Raji (cell line): ENCODE data around the gene BCL2.

Experiments
- POLR2A ChIP-seq: IDR thresholded peaks from 2 replicates; pipeline ENCODE4 v1.6.1; 2011; ENCODE audit warnings: low read depth, low read length, control low read depth; ENCODE audit not compliant: insufficient read depth

The BCL2 gene

GRCh38 chr18:63317556-63317946, 2.0 kb downstream of the BCL2 start:
- no peak for TF ChIP-seq POLR2A

GRCh38 chr18:63316612-63317555, 2.7 kb downstream of the BCL2 start:
- TF ChIP-seq POLR2A: no peak

- no peak for TF ChIP-seq POLR2A
These were observed 3.7 kb downstream of the BCL2 start for GRCh38 chr18:63315876-63316275.

- TF ChIP-seq POLR2A: no peak
These were observed 4.4 kb downstream of the BCL2 start for GRCh38 chr18:63315131-63315662.

GRCh38 chr18:63314062-63314790, 5.3 kb downstream of the BCL2 start:
- TF ChIP-seq POLR2A: no peak

GRCh38 chr18:63313396-63313917, 6.1 kb downstream of the BCL2 start:
- TF ChIP-seq POLR2A: no peak

- TF ChIP-seq POLR2A: no peak
These were observed 6.7 kb downstream of the BCL2 start for GRCh38 chr18:63312737-63313395.

GRCh38 chr18:63312019-63312409, 7.6 kb downstream of the BCL2 start:
- TF ChIP-seq POLR2A: no peak

- no peak for TF ChIP-seq POLR2A
These were observed 8.2 kb downstream of the BCL2 start for GRCh38 chr18:63311118-63312018.

- no peak for TF ChIP-seq POLR2A
These were observed 10.1 kb downstream of the BCL2 start for GRCh38 chr18:63309422-63309821.

- TF ChIP-seq POLR2A: no peak
These were observed 11.9 kb downstream of the BCL2 start for GRCh38 chr18:63307551-63308200.

- TF ChIP-seq POLR2A: no peak
These were observed 12.6 kb downstream of the BCL2 start for GRCh38 chr18:63306819-63307550.

GRCh38 chr18:63306249-63306648, 13.3 kb downstream of the BCL2 start:
- no peak for TF ChIP-seq POLR2A
